Activated CD4-positive, CD25-positive, alpha-beta regulatory T cell treated with anti-CD3 and anti-CD28 coated beads, Interleukin-2, amount 50 U/mL, for 24 hours (primary cell): ENCODE measurements around the gene AMPD1.

ENCODE experiments used
- ATAC-seq, 2 donors: fragments of 150-1000 bp; cut with Tn5 transposase; one replicate each; pipeline ENCODE4 v1.10.0; 2021; ENCODE audit warnings: mild to moderate bottlenecking in 1 of 2, moderate library complexity in 1 of 2

The AMPD1 gene

DNA sequence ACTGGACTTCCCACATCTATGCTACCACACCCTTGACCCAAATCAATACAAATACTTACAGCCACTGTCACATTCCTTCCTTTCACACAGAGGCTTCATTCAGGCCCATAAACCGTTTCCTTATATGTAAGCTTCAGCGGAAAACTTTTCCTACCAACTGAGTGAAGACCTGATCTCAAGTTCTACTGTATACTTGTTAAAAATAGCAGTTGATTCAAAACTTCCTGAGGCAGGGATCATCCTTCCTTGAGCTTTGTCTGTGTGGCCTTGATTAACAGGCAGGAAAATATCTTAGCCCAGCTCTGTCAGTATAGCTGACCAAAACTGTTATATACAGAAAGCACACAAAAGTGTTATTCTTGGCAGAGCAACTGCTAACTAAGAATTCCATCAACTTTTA, 68.2 kb downstream of the AMPD1 start:
- no peak for ATAC-seq

- no peak for ATAC-seq
These were observed 72.0 kb downstream of the AMPD1 start for GRCh38 chr1:114623364-114623763.
